HL-60/S4 treated with retinoic acid at 250 ng/mL for 4 days and 3 days (cell line): Measurements from ENCODE around the gene PRKAG1.

ENCODE experiments used
- in situ Hi-C: fragments of 300-500 bp; cut with MboI; formaldehyde crosslinking; loops from 2 replicates; pipeline ENCODE4 v1.7.0; 2022; ENCODE audit warnings: low sequenced_read_pairs

Gene PRKAG1

DNA sequence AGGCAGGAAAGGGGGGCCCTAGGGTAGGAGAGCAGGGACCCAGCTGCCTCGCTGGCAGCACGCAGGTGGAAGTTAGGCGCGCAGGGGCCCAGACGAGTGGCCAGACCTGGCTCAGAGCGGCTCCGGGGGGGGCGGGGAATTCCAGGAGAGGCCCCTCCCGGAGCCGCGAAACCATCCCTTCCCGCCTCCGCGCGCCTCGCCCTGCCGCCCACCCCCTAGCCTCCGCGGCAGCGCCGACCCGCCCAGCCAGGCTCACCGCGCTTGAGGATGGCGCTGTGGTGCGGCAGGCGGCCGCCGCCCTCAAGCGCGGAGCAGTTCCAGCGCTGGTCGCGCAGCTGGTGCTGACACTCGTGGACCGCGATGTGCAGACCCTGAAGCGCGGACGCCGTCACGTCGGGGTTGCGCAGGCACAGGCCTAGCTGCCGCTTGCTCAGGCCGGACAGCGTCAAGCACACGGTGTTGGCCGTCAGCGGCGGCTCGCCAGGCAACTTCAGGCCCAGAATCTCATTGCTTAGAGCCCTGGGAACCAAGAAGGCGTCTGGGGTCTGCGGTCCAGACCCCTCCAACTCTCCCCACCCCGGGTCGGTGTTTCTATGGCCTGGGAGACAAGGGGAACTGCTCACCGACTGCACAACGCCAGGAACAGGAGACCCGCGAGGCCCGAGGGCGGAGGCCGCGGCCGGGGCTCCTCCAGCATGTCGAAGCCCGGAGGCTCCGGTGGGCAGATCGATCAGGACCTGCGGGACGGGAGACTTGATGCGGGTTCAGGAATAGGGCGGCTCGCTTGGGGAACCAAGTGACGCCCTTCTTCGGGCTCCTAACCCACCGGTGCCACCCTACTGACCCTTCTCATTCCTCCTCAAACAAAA lies 48.5 kb downstream of the PRKAG1 start:
- in situ Hi-C loops, result no loop called here

DNA sequence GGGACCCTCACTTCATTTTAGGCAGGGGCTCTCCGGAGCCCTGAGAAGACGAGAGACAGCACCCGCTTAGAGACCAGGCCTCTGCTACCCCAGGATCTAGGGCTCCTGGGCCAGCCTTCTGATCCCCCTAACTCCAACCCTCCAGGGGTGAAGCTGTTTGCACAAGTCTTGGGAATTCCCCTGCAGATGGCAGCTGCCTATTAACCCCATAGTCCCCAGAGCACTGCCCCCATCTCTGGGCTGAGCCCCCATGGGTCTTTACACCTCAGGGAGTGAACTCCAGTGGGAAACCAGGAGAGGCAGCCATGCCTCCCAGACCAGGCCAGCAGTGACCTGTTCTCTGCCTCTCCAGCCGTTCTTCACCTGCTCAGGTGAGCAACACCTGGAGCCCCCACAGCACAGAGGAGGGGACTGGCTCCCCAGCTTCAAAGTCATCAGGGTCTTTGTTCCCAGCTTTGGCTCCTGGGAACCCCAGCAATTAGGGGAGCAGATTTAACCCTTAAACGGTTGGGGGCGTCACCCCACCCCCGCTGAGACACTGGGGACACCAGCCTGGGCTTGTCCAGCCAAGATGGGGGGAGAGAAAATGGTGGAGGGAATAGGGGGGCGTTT lies 49.3 kb downstream of the PRKAG1 start:
- in situ Hi-C loops, result no loop called here

DNA sequence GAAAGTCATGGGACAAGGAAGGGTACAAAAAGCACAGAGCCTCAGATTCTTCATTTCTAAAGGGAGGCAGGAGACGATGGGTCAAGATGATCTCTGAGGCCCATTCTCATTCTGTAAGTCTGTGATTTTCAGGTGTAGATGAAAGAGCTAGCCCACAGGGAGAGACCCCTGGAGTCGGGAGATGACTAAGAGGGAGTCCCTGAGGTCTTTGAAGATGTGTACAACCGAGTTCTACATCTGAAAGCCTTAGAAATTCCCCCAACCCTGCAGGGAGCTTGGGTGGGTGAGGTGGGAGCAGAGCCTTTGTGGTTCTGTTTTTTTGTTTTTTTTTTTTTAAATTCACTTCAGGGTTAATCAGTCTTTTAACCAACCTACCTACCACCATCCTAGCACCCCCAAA lies 50.1 kb downstream of the PRKAG1 start:
- in situ Hi-C loops, result no loop called here

- in situ Hi-C loops, result no loop called here
These were observed 50.6 kb downstream of the PRKAG1 start for GRCh38 chr12:48967991-48968390.

GRCh38 chr12:48966177-48966895 lies 52.2 kb downstream of the PRKAG1 start:
- in situ Hi-C loops, result no loop called here

DNA sequence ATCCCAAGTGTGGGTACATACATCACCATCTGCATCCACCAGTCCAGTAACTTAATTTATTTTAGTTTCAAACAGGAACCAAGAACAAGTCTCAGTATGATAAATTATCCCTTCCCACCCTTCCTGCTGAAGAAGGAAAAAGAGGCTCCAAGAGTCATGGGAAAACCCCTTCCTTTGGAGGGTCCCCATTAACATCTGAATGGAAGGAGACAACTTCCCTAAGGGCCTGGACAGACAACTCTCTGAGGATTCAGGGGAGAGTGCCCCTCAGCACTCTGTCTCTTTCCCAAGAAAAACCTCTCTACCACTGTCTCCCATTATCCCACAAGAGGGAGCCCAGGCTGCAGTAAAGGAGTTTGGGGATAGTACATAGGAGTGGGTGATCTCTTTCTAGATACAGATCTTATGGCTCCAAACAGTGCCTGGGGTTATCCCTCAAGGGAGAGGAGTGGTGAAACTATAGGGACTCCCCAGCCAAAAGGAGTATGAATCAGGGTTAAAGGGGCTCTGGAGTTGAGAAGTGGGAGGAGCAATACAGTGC lies 53.2 kb downstream of the PRKAG1 start:
- in situ Hi-C loops, result no loop called here

- in situ Hi-C loops, result no loop called here
These were observed 56.8 kb downstream of the PRKAG1 start for GRCh38 chr12:48961801-48962200.

GRCh38 chr12:48961331-48961730 lies 57.2 kb downstream of the PRKAG1 start:
- in situ Hi-C loops, result no loop called here

GRCh38 chr12:48960834-48961233 lies 57.7 kb downstream of the PRKAG1 start:
- in situ Hi-C loops, result no loop called here

DNA sequence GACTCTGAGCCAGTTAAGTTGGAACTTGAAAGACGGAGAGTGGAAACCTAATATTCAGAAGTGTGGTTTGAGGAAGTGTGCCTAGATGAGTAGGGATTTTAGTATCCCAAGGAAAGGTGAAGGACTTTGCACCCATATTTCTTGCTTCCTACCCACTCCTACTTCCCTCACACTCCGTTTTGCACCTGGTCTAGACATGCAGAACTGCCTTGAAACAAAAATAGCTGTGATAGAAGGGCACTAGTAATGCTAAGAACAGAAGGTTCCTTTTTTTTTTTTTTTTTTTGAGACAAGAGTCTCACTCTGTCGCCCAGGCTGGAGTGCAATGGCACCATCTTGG lies 60.6 kb downstream of the PRKAG1 start:
- in situ Hi-C loops, result no loop called here

DNA sequence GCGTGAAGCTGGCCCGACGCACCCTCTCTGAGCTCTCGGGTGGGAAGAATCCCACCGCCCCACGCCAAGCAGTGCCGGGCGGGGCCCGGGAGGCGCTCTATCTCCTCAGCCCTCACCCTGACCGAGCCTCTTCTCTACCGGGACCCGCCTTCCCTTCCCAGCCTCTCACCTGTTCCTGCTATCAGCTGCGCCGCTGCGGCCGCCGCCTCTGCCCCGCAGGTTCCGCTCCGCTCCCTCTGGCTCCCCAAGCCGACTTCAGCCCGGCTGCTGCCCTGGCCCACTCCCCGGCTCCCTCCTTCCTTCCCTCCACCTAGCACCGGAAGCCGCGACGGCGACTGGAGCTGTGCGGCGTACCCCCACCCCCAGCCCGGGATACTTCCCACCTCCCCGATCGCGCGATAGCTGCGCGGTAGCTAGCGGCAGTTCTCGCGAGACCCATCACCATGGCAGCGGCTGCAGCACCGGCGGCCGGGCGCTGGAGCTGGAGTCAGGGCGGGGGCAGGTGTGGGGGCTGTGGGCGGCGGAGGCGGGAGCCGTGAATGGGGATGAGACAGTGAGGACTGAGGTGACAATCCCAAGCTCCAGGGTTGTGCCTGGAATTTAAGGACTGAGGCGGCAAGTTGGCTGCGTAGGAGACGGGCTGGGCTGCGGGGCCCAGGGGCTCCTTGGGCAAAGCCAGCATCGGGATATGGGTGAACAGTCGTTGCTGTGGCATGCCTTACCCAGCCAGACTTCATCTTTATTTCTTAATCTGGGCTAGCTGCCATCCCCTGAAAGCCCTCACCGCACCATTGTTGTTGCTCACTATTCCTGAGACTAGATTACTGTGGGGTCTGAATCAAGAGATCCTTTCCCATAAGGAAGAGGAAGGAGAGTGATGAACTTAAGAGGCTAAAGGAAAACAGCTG lies 61.2 kb downstream of the PRKAG1 start, which contains the start of gene ARF3:
ARF3 (minus strand) TSS at position 347 of the 908 bp plus-strand sequence. CDS start 16,392 bp downstream, outside the sequence.
- in situ Hi-C loops, result no loop called here

DNA sequence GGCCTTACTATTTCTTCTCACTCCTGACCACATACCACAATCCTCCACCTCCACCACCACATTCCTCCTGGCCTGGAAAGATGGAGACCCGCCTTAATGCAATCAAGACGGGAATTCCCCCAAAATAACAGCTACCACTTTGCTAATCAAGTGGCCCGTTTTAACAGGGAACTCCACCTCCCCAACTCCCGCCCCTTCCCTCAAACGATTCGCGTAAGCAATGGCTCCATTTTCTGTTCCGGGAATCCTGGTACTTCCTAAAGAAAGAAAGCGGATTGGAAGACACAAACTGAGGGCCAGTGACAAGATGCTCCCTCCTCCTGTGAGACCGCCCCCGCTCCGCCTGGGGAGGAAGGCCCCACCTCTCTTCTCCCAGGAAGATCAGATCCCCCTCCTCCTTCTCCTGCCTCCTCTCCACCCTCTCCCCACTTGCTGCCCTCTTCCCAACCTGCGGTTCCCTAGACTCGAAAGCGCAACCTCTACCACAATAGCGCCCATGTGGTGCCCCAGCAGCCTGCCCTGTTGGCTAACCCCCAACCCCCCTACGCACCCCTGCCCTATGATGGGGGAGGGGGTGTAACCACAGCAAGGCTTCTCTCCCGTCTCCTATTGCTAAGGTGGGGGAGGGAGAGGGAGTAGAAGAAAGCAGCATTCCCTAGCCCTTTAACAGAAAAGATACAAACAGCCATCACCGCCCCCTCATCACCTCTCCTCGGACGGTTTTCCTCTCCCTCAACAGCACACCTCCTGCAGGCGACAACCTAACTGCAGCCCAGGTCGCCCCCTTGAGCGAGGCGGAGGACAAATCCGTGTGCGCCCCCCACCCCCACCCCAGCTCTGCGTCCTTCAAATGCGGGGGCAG lies 62.1 kb downstream of the PRKAG1 start:
- in situ Hi-C loops, result no loop called here

- in situ Hi-C loops, result no loop called here
These were observed 63.6 kb downstream of the PRKAG1 start for GRCh38 chr12:48954841-48955501.

DNA sequence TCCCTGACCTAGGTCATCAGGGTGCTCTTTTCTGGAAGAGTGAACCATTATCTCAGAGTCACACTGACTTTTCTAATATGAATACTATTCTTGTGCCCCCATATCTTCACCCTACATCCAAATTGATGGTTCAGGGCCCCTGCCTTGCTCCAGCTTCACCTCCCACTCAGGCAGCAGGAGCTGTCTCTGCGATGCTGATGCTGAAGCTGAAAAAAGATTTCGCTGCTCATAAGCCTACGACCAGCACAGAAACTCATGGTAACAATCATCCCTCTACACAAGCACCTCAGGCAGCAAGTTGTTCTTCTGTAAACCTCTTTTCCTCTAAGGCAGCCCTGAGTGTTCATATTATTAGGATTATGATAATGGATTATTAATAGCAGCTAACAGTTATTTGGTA lies 64.5 kb downstream of the PRKAG1 start:
- in situ Hi-C loops, result no loop called here

DNA sequence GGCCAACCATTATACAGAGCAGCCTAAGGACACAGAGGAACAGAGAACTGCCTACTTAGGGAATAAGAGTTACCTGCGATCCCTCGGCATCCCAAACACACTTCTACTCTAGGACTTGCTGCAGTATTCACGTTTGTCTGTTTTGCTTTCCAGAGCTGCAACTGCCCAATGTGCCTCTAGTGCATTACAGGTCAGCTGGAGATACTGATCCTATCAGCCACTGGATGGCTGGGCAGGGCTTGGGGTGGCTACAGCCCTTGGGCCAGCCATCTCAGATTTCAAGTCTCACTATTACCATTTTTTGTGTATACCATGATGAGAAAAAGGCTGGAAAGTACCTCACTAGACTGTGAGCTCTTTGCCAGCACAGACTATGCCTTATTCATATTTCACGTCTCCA lies 65.9 kb downstream of the PRKAG1 start:
- in situ Hi-C loops, result no loop called here
